HG03175 (cell line): ENCODE data around the gene ADAM22.

Experiments used
- ATAC-seq: cut with Tn5 transposase; IDR thresholded peaks from one replicate; pipeline ENCODE4 v1.9.1; 2021; ENCODE audit warnings: mild to moderate bottlenecking, moderate library complexity; ENCODE audit not compliant: unreplicated experiment

Gene ADAM22

GRCh38 chr7:88212918-88213317 lies 278.9 kb downstream of the ADAM22 start:
- no peak for ATAC-seq

- no peak for ATAC-seq
Observed at GRCh38 chr7:88214456-88214855, 280.4 kb downstream of the ADAM22 start.

GRCh38 chr7:88215295-88215694 lies 281.2 kb downstream of the ADAM22 start:
- no peak for ATAC-seq

GRCh38 chr7:88216276-88216675 lies 282.2 kb downstream of the ADAM22 start:
- ATAC-seq = no peak

- ATAC-seq = peak; percentile 79
Observed at GRCh38 chr7:88217675-88218428, 283.8 kb downstream of the ADAM22 start.

- no peak for ATAC-seq
Observed at GRCh38 chr7:88218429-88218745, 284.3 kb downstream of the ADAM22 start.

GRCh38 chr7:88218836-88219605 lies 285.0 kb downstream of the ADAM22 start:
- peak; percentile 34 for ATAC-seq

- ATAC-seq = peak; percentile 63
Observed at GRCh38 chr7:88219781-88220747, 286.0 kb downstream of the ADAM22 start, which contains the start of gene SRI. SRI (minus strand) TSS chr7:88220038; CDS start chr7:88220026, 12 bp downstream.

- no peak for ATAC-seq
Observed at GRCh38 chr7:88223265-88223664, 289.2 kb downstream of the ADAM22 start.

GRCh38 chr7:88224601-88225275 lies 290.7 kb downstream of the ADAM22 start:
- ATAC-seq = no peak

- ATAC-seq = no peak
Observed at GRCh38 chr7:88226201-88226600, 292.1 kb downstream of the ADAM22 start.

GRCh38 chr7:88226886-88227516 lies 292.9 kb downstream of the ADAM22 start:
- peak; percentile 37 for ATAC-seq

- ATAC-seq = no peak
Observed at GRCh38 chr7:88229302-88229995, 295.4 kb downstream of the ADAM22 start.

GRCh38 chr7:88230646-88231045 lies 296.6 kb downstream of the ADAM22 start:
- no peak for ATAC-seq

GRCh38 chr7:88233828-88234227 lies 299.8 kb downstream of the ADAM22 start:
- no peak for ATAC-seq

GRCh38 chr7:88239852-88240251 lies 305.8 kb downstream of the ADAM22 start:
- no peak for ATAC-seq

- peak; percentile 82 for ATAC-seq
Observed at GRCh38 chr7:88243345-88243909, 309.4 kb downstream of the ADAM22 start.

- ATAC-seq = no peak
Observed at GRCh38 chr7:88244258-88244657, 310.2 kb downstream of the ADAM22 start.
